A204.1 (cell line): Measurements from ENCODE around the gene SORCS2.
"Not testable (repeated sequence)": the region's sequence is repeated elsewhere in the genome, so short reads cannot be mapped to it uniquely, and the experiment has no call there.

Source experiments
- FAIRE-seq: peaks from 2 replicates; lab custom pipeline; 2012; peaks lifted over from hg19 to GRCh38; lab: Jason Lieb, UNC

The SORCS2 gene

GRCh38 chr4:7200801-7201200 is 8.5 kb downstream of the SORCS2 start:
- FAIRE-seq: no peak

- no peak for FAIRE-seq
Observed at GRCh38 chr4:7201420-7202305, 9.3 kb downstream of the SORCS2 start.

- FAIRE-seq: no peak
Observed at GRCh38 chr4:7202411-7202810, 10.1 kb downstream of the SORCS2 start.

GRCh38 chr4:7204656-7205387 is 12.5 kb downstream of the SORCS2 start:
- no peak for FAIRE-seq

- FAIRE-seq: no peak
Observed at GRCh38 chr4:7206385-7206784, 14.0 kb downstream of the SORCS2 start.

- no peak for FAIRE-seq
Observed at GRCh38 chr4:7206911-7207567, 14.7 kb downstream of the SORCS2 start.

GRCh38 chr4:7207628-7208231 is 15.4 kb downstream of the SORCS2 start:
- no peak for FAIRE-seq

- FAIRE-seq: no peak
Observed at GRCh38 chr4:7208509-7209451, 16.4 kb downstream of the SORCS2 start.

GRCh38 chr4:7209699-7210098 is 17.4 kb downstream of the SORCS2 start:
- FAIRE-seq: no peak

GRCh38 chr4:7210824-7211223 is 18.5 kb downstream of the SORCS2 start:
- no peak for FAIRE-seq

- no peak for FAIRE-seq
Observed at GRCh38 chr4:7212101-7212674, 19.9 kb downstream of the SORCS2 start.

- no peak for FAIRE-seq
Observed at GRCh38 chr4:7212921-7213320, 20.6 kb downstream of the SORCS2 start.

GRCh38 chr4:7213807-7214206 is 21.5 kb downstream of the SORCS2 start:
- FAIRE-seq: no peak

GRCh38 chr4:7214359-7214758 is 22.0 kb downstream of the SORCS2 start:
- FAIRE-seq: no peak

GRCh38 chr4:7215187-7215586 is 22.8 kb downstream of the SORCS2 start:
- not testable (repeated sequence) for FAIRE-seq

GRCh38 chr4:7217039-7217438 is 24.7 kb downstream of the SORCS2 start:
- FAIRE-seq: no peak

GRCh38 chr4:7217474-7218321 is 25.4 kb downstream of the SORCS2 start:
- FAIRE-seq: no peak

- no peak for FAIRE-seq
Observed at GRCh38 chr4:7218686-7219085, 26.3 kb downstream of the SORCS2 start.

GRCh38 chr4:7222521-7222920 is 30.2 kb downstream of the SORCS2 start:
- no peak for FAIRE-seq

GRCh38 chr4:7223541-7223940 is 31.2 kb downstream of the SORCS2 start:
- no peak for FAIRE-seq
